Upper lobe of right lung (tissue), 1 donor: Measurements from ENCODE around the gene NME7. TPM values are rescaled to one million over a fixed set of nuclear protein-coding genes. Genes with fewer than 3 reads are reported as not detected.

ENCODE experiments used
- ATAC-seq: fragments of 200-7000 bp; cut with Tn5 transposase; one replicate; pipeline ENCODE4 v1.9.1; 2020; ENCODE audit warnings: mild to moderate bottlenecking, moderate library complexity
- DNase-seq: peaks from one replicate; pipeline ENCODE4 v3.0.0-alpha.2; 2020
- H3K27ac ChIP-seq: fragments of 200-600 bp; one replicate; pipeline ENCODE4 v1.8.0; 2022
- H3K27me3 ChIP-seq: fragments of 200-600 bp; one replicate; pipeline ENCODE4 v1.8.0; 2022; ENCODE audit warnings: mild to moderate bottlenecking
- H3K36me3 ChIP-seq: fragments of 200-600 bp; one replicate; pipeline ENCODE4 v1.8.0; 2022
- H3K4me1 ChIP-seq: fragments of 200-600 bp; one replicate; pipeline ENCODE4 v1.8.0; 2022
- H3K4me3 ChIP-seq: fragments of 200-600 bp; one replicate; pipeline ENCODE4 v1.8.0; 2022; ENCODE audit warnings: mild to moderate bottlenecking
- H3K9me3 ChIP-seq: fragments of 200-600 bp; one replicate; pipeline ENCODE4 v1.8.0; 2022
- intact Hi-C: fragments of 100-400 bp; cut with DNase I; formaldehyde crosslinking; loops from one replicate; pipeline ENCODE4 v1.11.0; 2022
- total RNA-seq: library from RNA; stranded (reverse); fragmentation: NEBNext Ultra II Directional; extraction: Animal tissue kit (Norgen Biotek cat#: 25700); gene quantifications from one replicate; pipeline ENCODE4 v1.2.1, GENCODE V29; 2021
- TF ChIP-seq, protein P1 (sequence below): fragments of 200-600 bp; IDR thresholded peaks from one replicate; pipeline ENCODE4 v1.8.0; 2022; ENCODE audit warnings: antibody characterized with exemption
- donor health status: DM: no; HTN: yes; CAD: no; lungs with severe emphysema.

The NME7 gene
- total RNA-seq, 1 donor from 2014 or later, result 12.1 TPM

DNA sequence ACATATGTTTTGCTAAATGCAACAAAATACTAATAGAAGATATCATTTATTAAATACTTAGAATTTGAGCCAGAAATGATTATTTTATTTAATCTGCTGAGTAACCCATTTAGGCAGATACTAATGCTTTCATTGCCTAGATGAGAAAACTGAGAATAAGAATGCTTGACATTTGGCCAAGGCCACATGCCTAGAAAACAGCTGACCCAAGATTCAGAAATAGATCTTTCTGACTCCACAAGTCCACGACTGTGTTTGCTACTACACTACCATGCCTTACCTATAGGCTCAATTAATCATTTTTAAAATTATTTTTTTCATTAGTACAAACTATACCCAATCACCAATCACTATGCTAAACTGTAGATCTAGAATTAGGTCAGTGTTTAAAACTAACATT lies 131.5 kb downstream of the NME7 start:
- no peak for DNase-seq
- Histone ChIP-seq H3K36me3 (no peaks in the 10 kb centered on the region), H3K4me1 (no peaks in the 10 kb centered on the region), H3K27ac (no peak overlapping the region), H3K27me3 (no peaks in the 10 kb centered on the region), H3K9me3 (no peaks in the 10 kb centered on the region), H3K4me3 (no peak overlapping the region)
- TF ChIP-seq, protein P1, sequence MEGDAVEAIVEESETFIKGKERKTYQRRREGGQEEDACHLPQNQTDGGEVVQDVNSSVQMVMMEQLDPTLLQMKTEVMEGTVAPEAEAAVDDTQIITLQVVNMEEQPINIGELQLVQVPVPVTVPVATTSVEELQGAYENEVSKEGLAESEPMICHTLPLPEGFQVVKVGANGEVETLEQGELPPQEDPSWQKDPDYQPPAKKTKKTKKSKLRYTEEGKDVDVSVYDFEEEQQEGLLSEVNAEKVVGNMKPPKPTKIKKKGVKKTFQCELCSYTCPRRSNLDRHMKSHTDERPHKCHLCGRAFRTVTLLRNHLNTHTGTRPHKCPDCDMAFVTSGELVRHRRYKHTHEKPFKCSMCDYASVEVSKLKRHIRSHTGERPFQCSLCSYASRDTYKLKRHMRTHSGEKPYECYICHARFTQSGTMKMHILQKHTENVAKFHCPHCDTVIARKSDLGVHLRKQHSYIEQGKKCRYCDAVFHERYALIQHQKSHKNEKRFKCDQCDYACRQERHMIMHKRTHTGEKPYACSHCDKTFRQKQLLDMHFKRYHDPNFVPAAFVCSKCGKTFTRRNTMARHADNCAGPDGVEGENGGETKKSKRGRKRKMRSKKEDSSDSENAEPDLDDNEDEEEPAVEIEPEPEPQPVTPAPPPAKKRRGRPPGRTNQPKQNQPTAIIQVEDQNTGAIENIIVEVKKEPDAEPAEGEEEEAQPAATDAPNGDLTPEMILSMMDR, result no peak
- intact Hi-C loops, result no loop called here
- no peak for ATAC-seq

GRCh38 chr1:169235568-169235967 lies 132.0 kb downstream of the NME7 start:
- Histone ChIP-seq H3K9me3 (no peaks in the 10 kb centered on the region), H3K4me1 (no peaks in the 10 kb centered on the region), H3K36me3 (no peaks in the 10 kb centered on the region), H3K27me3 (no peaks in the 10 kb centered on the region), H3K27ac (no peak overlapping the region), H3K4me3 (no peak overlapping the region)
- no peak for DNase-seq
- intact Hi-C loops, result no loop called here
- ATAC-seq, result no peak
- TF ChIP-seq, protein P1, result no peak

GRCh38 chr1:169234780-169235179 lies 132.8 kb downstream of the NME7 start:
- Histone ChIP-seq H3K9me3 (no peaks in the 10 kb centered on the region), H3K27me3 (no peaks in the 10 kb centered on the region), H3K27ac (no peak overlapping the region), H3K4me3 (no peak overlapping the region), H3K36me3 (no peaks in the 10 kb centered on the region), H3K4me1 (no peaks in the 10 kb centered on the region)
- DNase-seq, result no peak
- intact Hi-C loops, result no loop called here
- ATAC-seq, result no peak
- TF ChIP-seq, protein P1, result no peak

GRCh38 chr1:169217636-169218035 lies 150.0 kb downstream of the NME7 start:
- Histone ChIP-seq H3K9me3 (no peaks in the 10 kb centered on the region), H3K27me3 (no peaks in the 10 kb centered on the region), H3K4me1 (no peaks in the 10 kb centered on the region), H3K4me3 (no peak overlapping the region), H3K36me3 (no peaks in the 10 kb centered on the region), H3K27ac (no peak overlapping the region)
- intact Hi-C loops, result no loop called here
- ATAC-seq, result peak; percentile 54
- TF ChIP-seq, protein P1, result no peak
- no peak for DNase-seq

GRCh38 chr1:169214598-169214997 lies 153.0 kb downstream of the NME7 start:
- ATAC-seq (no peak), DNase-seq (no peak)
- H3K27me3 ChIP-seq, result no peaks in the 10 kb centered on the region
- TF ChIP-seq, protein P1, result no peak
- H3K36me3 ChIP-seq, result no peaks in the 10 kb centered on the region
- no peak overlapping the region for H3K4me3 ChIP-seq
- intact Hi-C loops, result no loop called here
- H3K4me1 ChIP-seq, result no peaks in the 10 kb centered on the region
- H3K9me3 ChIP-seq, result no peaks in the 10 kb centered on the region
- no peak overlapping the region for H3K27ac ChIP-seq

GRCh38 chr1:169212088-169212487 lies 155.5 kb downstream of the NME7 start:
- intact Hi-C loops, result no loop called here
- no peak overlapping the region for H3K4me3 ChIP-seq
- TF ChIP-seq, protein P1, result no peak
- no peak for ATAC-seq
- no peaks in the 10 kb centered on the region for H3K27me3 ChIP-seq
- H3K27ac ChIP-seq, result no peak overlapping the region
- no peaks in the 10 kb centered on the region for H3K36me3 ChIP-seq
- no peaks in the 10 kb centered on the region for H3K9me3 ChIP-seq
- no peaks in the 10 kb centered on the region for H3K4me1 ChIP-seq
- no peak for DNase-seq
